Gastroesophageal sphincter (tissue), 3 donors: ENCODE results near the gene KRT78.

Source experiments
- EP300 ChIP-seq: sonication (generic); formaldehyde crosslinking; IDR thresholded peaks from one replicate; pipeline ENCODE4 v1.6.1; 2017; ENCODE audit warnings: antibody characterized with exemption, mild to moderate bottlenecking
- POLR2A ChIP-seq, 2 donors: fragments of 450-650 bp; IDR thresholded peaks; one replicate each; pipeline ENCODE4 v1.6.1; 2017; ENCODE audit warnings: antibody characterized with exemption in 2 of 2, mild to moderate bottlenecking in 2 of 2, moderate library complexity in 1 of 2
- POLR2AphosphoS5 ChIP-seq: sonication (generic); formaldehyde crosslinking; IDR thresholded peaks from one replicate; pipeline ENCODE4 v1.6.1; 2017; ENCODE audit warnings: antibody characterized with exemption
- TF ChIP-seq, protein P1 (sequence below), 4 experiments: fragments of 200-600 bp in 2 of 4; fragments of 450-650 bp in 2 of 4; sonication (generic) in 1 of 4; IDR thresholded peaks; one replicate each; pipeline ENCODE4 v1.5.1; 2017 to 2019; ENCODE audit warnings: antibody characterized with exemption in 4 of 4, mild to moderate bottlenecking in 2 of 4, moderate library complexity in 2 of 4

DNA sequence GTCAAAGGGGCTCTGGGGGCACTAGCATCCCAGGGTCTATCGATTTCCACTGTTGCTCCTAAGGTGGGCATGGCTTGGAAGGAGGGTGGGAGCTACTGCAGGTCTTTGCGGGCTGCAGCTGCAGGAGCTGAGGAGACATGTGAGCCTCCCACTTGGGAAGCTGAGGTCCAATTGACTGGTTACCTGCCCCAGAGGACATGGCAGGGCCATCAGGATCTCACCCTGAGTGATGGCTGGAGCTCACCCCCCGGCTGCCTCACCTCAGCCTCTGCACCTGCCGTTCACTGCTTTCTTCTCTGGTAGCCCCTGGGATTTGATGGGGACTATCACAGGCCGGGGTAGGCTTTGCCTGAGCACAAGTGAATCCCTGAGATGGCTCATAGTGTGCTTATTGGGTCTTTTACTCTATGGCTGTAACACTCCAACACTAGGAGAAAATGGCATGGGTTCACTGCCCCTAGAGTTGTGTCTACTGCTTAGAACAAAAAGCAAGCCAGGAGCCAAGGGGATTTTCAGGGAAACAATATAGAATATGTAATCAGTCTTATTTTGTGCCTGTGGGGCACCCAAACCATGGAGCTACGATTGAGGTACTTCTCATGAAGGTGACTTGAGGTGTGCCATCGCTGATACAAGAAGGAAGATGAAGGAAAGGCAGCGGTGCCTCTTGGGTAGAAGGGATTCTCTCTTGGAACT is 31.6 kb downstream of the KRT78 start:
- TF ChIP-seq EP300: no peak
- no peak for TF ChIP-seq POLR2AphosphoS5
- no peak for TF ChIP-seq POLR2A (IDR thresholded peaks at IDR 0.05)
- TF ChIP-seq, protein P1, sequence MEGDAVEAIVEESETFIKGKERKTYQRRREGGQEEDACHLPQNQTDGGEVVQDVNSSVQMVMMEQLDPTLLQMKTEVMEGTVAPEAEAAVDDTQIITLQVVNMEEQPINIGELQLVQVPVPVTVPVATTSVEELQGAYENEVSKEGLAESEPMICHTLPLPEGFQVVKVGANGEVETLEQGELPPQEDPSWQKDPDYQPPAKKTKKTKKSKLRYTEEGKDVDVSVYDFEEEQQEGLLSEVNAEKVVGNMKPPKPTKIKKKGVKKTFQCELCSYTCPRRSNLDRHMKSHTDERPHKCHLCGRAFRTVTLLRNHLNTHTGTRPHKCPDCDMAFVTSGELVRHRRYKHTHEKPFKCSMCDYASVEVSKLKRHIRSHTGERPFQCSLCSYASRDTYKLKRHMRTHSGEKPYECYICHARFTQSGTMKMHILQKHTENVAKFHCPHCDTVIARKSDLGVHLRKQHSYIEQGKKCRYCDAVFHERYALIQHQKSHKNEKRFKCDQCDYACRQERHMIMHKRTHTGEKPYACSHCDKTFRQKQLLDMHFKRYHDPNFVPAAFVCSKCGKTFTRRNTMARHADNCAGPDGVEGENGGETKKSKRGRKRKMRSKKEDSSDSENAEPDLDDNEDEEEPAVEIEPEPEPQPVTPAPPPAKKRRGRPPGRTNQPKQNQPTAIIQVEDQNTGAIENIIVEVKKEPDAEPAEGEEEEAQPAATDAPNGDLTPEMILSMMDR (IDR thresholded peaks at IDR 0.05): no peak
